K562 (cell line): Measurements from ENCODE around the gene PCYT1A. TPM values are rescaled to one million over a fixed set of nuclear protein-coding genes. Genes with fewer than 3 reads are reported as not detected.

Experiments used
- ATAC-seq: fragments of 200-7000 bp; cut with Tn5 transposase; 3 replicates; pipeline ENCODE4 v1.9.1; 2020; ENCODE audit warnings: moderate library complexity
- BruUV-seq: library from RNA; stranded (reverse); fragments of 400-500 nt; replicated peaks from 2 replicates; lab custom pipeline; 2021; lab: Mats Ljungman, UMichigan
- CTCF ChIA-PET: fragments of 300-600 bp; formaldehyde crosslinking; extraction: SDS; loops from one replicate; lab custom pipeline; 2021; ENCODE audit warnings: low intra/inter-chr PET ratio; lab: Yijun Ruan, JAX
- POLR2A ChIA-PET: fragments of 300-600, 350-650 bp; sonication (Branson Sonifier 250); formaldehyde crosslinking; extraction: SDS; loops from one replicate; lab custom pipeline; 2021; ENCODE audit warnings: antibody characterized with exemption, inconsistent platforms; lab: Yijun Ruan, JAX
- DNase-seq, 4 experiments: peaks; one replicate each; pipeline versions ENCODE4 v3.0.0 to v3.0.0-alpha.2; 2011 to 2018; ENCODE audit warnings: low spot score in 3 of 4, mixed read lengths in 3 of 4; ENCODE audit errors: extremely low read depth in 1 of 4
- FAIRE-seq: peaks from 2 replicates; lab custom pipeline; 2011; peaks lifted over from hg19 to GRCh38; lab: Jason Lieb, UNC
- H2AFZ ChIP-seq: 2 replicates; pipeline ENCODE4 v1.6.0; 2011; ENCODE audit warnings: low read depth, low read length, control low read depth, inconsistent platforms
- H3K27ac ChIP-seq: fragments of 200-600 bp; 3 replicates; pipeline ENCODE4 v1.8.0; 2011; ENCODE audit warnings: low read depth, mild to moderate bottlenecking, control low read depth, inconsistent platforms, low read length, moderate library complexity, mixed read lengths; ENCODE audit errors: extremely low read depth
- H3K27me3 ChIP-seq, 2 experiments: fragments of 300-600 bp in 1 of 2; 2 replicates in 1 of 2; 3 replicates in 1 of 2; pipeline versions ENCODE4 v1.6.0 to v1.8.0; 2011; ENCODE audit warnings: inconsistent platforms in 2 of 2, low read length in 2 of 2, mild to moderate bottlenecking in 1 of 2, mixed read lengths in 1 of 2, moderate library complexity in 1 of 2; ENCODE audit not compliant: control insufficient read depth in 2 of 2, insufficient read depth in 2 of 2
- H3K36me3 ChIP-seq: fragments of 300-600 bp; 3 replicates; pipeline ENCODE4 v1.8.0; 2011; ENCODE audit warnings: mild to moderate bottlenecking, low read length, inconsistent platforms; ENCODE audit not compliant: control insufficient read depth, insufficient read depth
- H3K4me1 ChIP-seq, 2 experiments: fragments of 200-600 bp in 1 of 2; replicated peaks in 1 of 2; 2 replicates in 1 of 2; 3 replicates in 1 of 2; pipeline versions ENCODE4 v1.5.1 to v1.8.0; 2011; ENCODE audit warnings: inconsistent platforms in 2 of 2, low read length in 2 of 2, mild to moderate bottlenecking in 1 of 2, mixed read lengths in 1 of 2, moderate library complexity in 1 of 2; ENCODE audit not compliant: control insufficient read depth in 2 of 2, insufficient read depth in 2 of 2
- H3K4me2 ChIP-seq: 2 replicates; pipeline ENCODE4 v1.6.1; 2011; ENCODE audit warnings: low read length, control low read depth, inconsistent platforms, mixed read lengths; ENCODE audit not compliant: insufficient read depth
- H3K4me3 ChIP-seq: fragments of 200-600 bp; sonication (generic), shearing (Covaris generic); 2 replicates; pipeline ENCODE4 v1.5.1; 2016; ENCODE audit warnings: control low read depth, inconsistent platforms
- H3K79me2 ChIP-seq: fragments of 200-600 bp; 3 replicates; pipeline ENCODE4 v1.8.0; 2011; ENCODE audit warnings: low read length, inconsistent platforms; ENCODE audit not compliant: control insufficient read depth, insufficient read depth
- H3K9ac ChIP-seq, 2 experiments: 2 replicates each; pipeline versions ENCODE4 v1.6.0 to v1.6.1; 2011; ENCODE audit warnings: low read depth in 2 of 2, low read length in 2 of 2, control low read depth in 1 of 2, inconsistent platforms in 1 of 2, mild to moderate bottlenecking in 1 of 2, mixed read lengths in 1 of 2; ENCODE audit not compliant: insufficient read depth in 1 of 2
- H3K9me1 ChIP-seq: one replicate; pipeline ENCODE4 v1.6.0; 2011; ENCODE audit warnings: inconsistent platforms, mild to moderate bottlenecking, low read length, moderate library complexity; ENCODE audit not compliant: control insufficient read depth, insufficient read depth
- H3K9me3 ChIP-seq: replicated peaks from 2 replicates; pipeline ENCODE4 v1.5.1; 2011; ENCODE audit warnings: low read depth, low read length, inconsistent platforms; ENCODE audit not compliant: control insufficient read depth, insufficient read depth
- H4K20me1 ChIP-seq: replicated peaks from 2 replicates; pipeline ENCODE4 v1.6.1; 2011; ENCODE audit warnings: low read length, inconsistent platforms, mixed read lengths; ENCODE audit not compliant: control insufficient read depth, insufficient read depth
- AFF4 ChIP-seq: sonication (generic); formaldehyde crosslinking; IDR thresholded peaks from 2 replicates; pipeline ENCODE4 v1.8.0; 2023; ENCODE audit warnings: mild to moderate bottlenecking, missing genetic modification reagents
- CBX8 ChIP-seq: fragments of 200-600 bp; sonication (generic); IDR thresholded peaks from 2 replicates; pipeline ENCODE4 v1.6.1; 2012; ENCODE audit warnings: borderline replicate concordance, mixed run types, low read depth, mild to moderate bottlenecking, moderate library complexity, mixed read lengths, low read length, control low read depth, inconsistent platforms; ENCODE audit not compliant: poor library complexity, severe bottlenecking; ENCODE audit errors: extremely low read depth
- ETV5 ChIP-seq: sonication (generic); formaldehyde crosslinking; IDR thresholded peaks from 2 replicates; pipeline ENCODE4 v1.4.0; 2020; ENCODE audit warnings: low read depth, mild to moderate bottlenecking, missing genetic modification reagents
- HEY1 ChIP-seq: fragments of 250-450 bp; sonication (Bioruptor Pico); IDR thresholded peaks from 2 replicates; pipeline ENCODE4 v1.5.0; 2020; ENCODE audit warnings: mild to moderate bottlenecking, moderate library complexity, borderline replicate concordance
- HINFP ChIP-seq: fragments of 450-650 bp; conservative IDR thresholded peaks from 2 replicates; pipeline ENCODE4 v1.6.1; 2016; ENCODE audit warnings: missing genetic modification characterization, low read depth, mild to moderate bottlenecking, control low read depth, missing compliant biosample characterization
- PHB2 ChIP-seq: fragments of 450-650 bp; IDR thresholded peaks from 2 replicates; pipeline ENCODE4 v1.6.1; 2017; ENCODE audit warnings: low read depth
- RAD21 ChIP-seq, 2 experiments: fragments of 250-450 bp in 1 of 2; fragments of 450-650 bp in 1 of 2; sonication (Bioruptor Pico) in 1 of 2; formaldehyde crosslinking in 1 of 2; IDR thresholded peaks in 1 of 2; conservative IDR thresholded peaks in 1 of 2; 2 replicates each; pipeline versions ENCODE4 v1.4.0 to v1.8.0; 2020 to 2022; ENCODE audit warnings: mild to moderate bottlenecking in 2 of 2, moderate library complexity in 1 of 2
- XRCC4 ChIP-seq: IDR thresholded peaks from one replicate; pipeline ENCODE4 v1.6.1; 2011; ENCODE audit not compliant: insufficient read depth, insufficient read length; ENCODE audit errors: extremely low read depth
- ZNF184 ChIP-seq: sonication (generic); formaldehyde crosslinking; IDR thresholded peaks from 2 replicates; pipeline ENCODE4 v1.5.0; 2020; ENCODE audit warnings: missing genetic modification reagents
- ZNF384 ChIP-seq: IDR thresholded peaks from 2 replicates; pipeline ENCODE4 v1.6.1; 2012; ENCODE audit warnings: low read depth, low read length, improper control_type of control experiment
- ZNF445 ChIP-seq: fragments of 250-450 bp; sonication (Bioruptor Pico); IDR thresholded peaks from 2 replicates; pipeline ENCODE4 v1.4.0; 2020; ENCODE audit warnings: low read depth, mild to moderate bottlenecking, moderate library complexity
- WGBS: fragments of 100-300 bp; shearing (Covaris generic); methylation state at CpG from one replicate; pipeline ENCODE4 v1.1.6; 2016; ENCODE audit warnings: low coverage, mixed read lengths; ENCODE audit not compliant: insufficient coverage; ENCODE audit errors: missing lambda C conversion rate; 5-methylcytosine and 5-hydroxymethylcytosine counted together
- in situ Hi-C: fragments of 300-500 bp; cut with MboI; formaldehyde crosslinking; loops from 4 replicates; pipeline ENCODE4 v1.15.0; 2018; ENCODE audit warnings: inconsistent platforms, mixed read lengths
- intact Hi-C: fragments of 100-400 bp; cut with micrococcal nuclease; formaldehyde crosslinking; loops from 2 replicates; pipeline ENCODE4 v1.14.2; 2022
- polyA plus RNA-seq, 8 experiments: library from polyadenylated mRNA; depleted of rRNA in 4 of 8; stranded (reverse) in 5 of 8; unstranded in 3 of 8; fragments of >200 nt; fragmentation: Nextera tagmentation in 2 of 8; fragmentation: Illumina TruSeq in 1 of 8; extraction: Ambion mirVana in 2 of 8; extraction: Trizol in 1 of 8; gene quantifications; 2 replicates each; pipeline versions ENCODE4 v1.2.1 to v1.2.3, GENCODE V29; 2011 to 2014; ENCODE audit warnings: inconsistent platforms in 1 of 8, missing spikeins in 1 of 8
- total RNA-seq, 7 experiments: library from RNA; depleted of rRNA in 6 of 7; stranded (reverse); fragments of >200 nt in 6 of 7; fragmentation: Illumina TruSeq in 2 of 7; extraction: Trizol in 2 of 7; gene quantifications; 2 replicates each; pipeline versions ENCODE4 v1.2.1 to v1.2.3, GENCODE V29; 2011 to 2021; ENCODE audit warnings: low replicate concordance in 1 of 7

Gene PCYT1A
- total and polyA plus RNA-seq, 9 of the 15 experiments (the other 6 are each of a cell fraction or from before 2014, with no cell fraction given), result 13.4 to 62.8 (median 49.4) TPM

- POLR2A ChIA-PET, result interaction anchor here (0.6 to 3.0 kb wide), 4 partner anchors 9 to 141 kb away, joined by 3 to 30 read pairs (median 4); partner anchors contain the start of gene TFRC
- FAIRE-seq (peak; percentile 6), ATAC-seq (no peak)
- Histone ChIP-seq H3K4me1 (peaks cover 46 to 83% of the 10 kb centered on the region in 2 experiments), H4K20me1 (no peaks in the 10 kb centered on the region), H3K4me3 (no peak overlapping the region), H3K36me3 (no peaks in the 10 kb centered on the region), H2AFZ (peak overlapping the region; percentile 90; the same call in 1 of the 2 replicates), H3K27me3 (no peaks in the 10 kb centered on the region), H3K79me2 (peaks cover 25% of the 10 kb centered on the region), H3K27ac (peak overlapping the region; percentile 62; the same call in 2 of the 3 replicates)
- BruUV-seq, result no TSS peak
- intact Hi-C loops, result loop anchor here (2.0 to 10.0 kb wide), 2 partner anchors 65 to 477 kb away; no protein-coding TSS in a partner anchor
- 83% methylated on average over 7 of the region's 11 CpGs for WGBS
- TF ChIP-seq ZNF445 (no peak), AFF4 (CRISPR knock-in tag) (no peak), RAD21 (CRISPR knock-in tag; conservative IDR thresholded peaks at IDR 0.05 in 1 of 2, IDR thresholded peaks at IDR 0.05 in 1 of 2) (peak in 1 of 2 experiments; percentile 24; a peak in 1 of 4 replicates), PHB2 (no peak), ETV5 (CRISPR knock-in tag) (0 out of 2 replicates have a peak, but pooled peaks have one; percentile 45), HINFP (tag) (no peak), XRCC4 (no peak), ZNF184 (CRISPR knock-in tag) (no peak), CBX8 (no peak), ZNF384 (no peak), HEY1 (CRISPR knock-in tag) (no peak)
- TF ChIP-seq, all 486 proteins: peak for 2
- CTCF ChIA-PET, result interaction anchor here (1.1 kb wide), 1 partner anchor 118 kb away, joined by 3 read pairs; no protein-coding TSS in a partner anchor
- no peaks in the 10 kb centered on the region for H3K9me1 ChIP-seq
- in situ Hi-C loops, result loop anchor here (5.0 kb wide), 1 partner anchor 115 kb away; no protein-coding TSS in a partner anchor
- no peak overlapping the region for H3K4me2 ChIP-seq
- H3K9me3 ChIP-seq, result no peaks in the 10 kb centered on the region
- peak overlapping the region; percentile 49 to 88 for H3K9ac ChIP-seq
- DNase-seq, result peak in 1 of 4 experiments; percentile 34
Observed at GRCh38 chr3:196192036-196192523, 95.4 kb downstream of the PCYT1A start.
